HG03442 (cell line): ENCODE results near the gene DDX10.
"Not testable (repeated sequence)": the region's sequence is repeated elsewhere in the genome, so short reads cannot be mapped to it uniquely, and the experiment has no call there.

Experiments used
- ATAC-seq: cut with Tn5 transposase; IDR thresholded peaks from one replicate; pipeline ENCODE4 v1.9.1; 2021; ENCODE audit warnings: mild to moderate bottlenecking, moderate library complexity; ENCODE audit not compliant: unreplicated experiment

The DDX10 gene

DNA sequence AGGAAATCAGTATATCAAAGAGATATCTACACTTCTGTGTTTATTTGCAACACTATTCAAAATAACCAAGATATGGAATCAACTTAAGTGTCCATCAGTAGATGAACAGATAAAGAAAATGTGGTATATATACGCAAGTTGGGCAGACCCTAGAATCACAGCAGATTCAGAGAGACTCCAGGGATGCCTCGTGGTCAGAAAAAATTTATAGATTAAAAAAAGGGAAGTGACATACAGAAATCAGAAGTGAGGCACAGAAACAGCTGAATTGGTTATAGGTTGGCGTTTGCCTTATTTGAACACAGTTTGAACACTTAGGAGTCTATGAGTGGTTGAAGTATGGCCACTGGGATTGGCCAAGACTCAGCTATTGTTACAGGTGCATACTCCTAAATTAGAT, 10.8 kb upstream of the DDX10 start:
- not testable (repeated sequence) for ATAC-seq

DNA sequence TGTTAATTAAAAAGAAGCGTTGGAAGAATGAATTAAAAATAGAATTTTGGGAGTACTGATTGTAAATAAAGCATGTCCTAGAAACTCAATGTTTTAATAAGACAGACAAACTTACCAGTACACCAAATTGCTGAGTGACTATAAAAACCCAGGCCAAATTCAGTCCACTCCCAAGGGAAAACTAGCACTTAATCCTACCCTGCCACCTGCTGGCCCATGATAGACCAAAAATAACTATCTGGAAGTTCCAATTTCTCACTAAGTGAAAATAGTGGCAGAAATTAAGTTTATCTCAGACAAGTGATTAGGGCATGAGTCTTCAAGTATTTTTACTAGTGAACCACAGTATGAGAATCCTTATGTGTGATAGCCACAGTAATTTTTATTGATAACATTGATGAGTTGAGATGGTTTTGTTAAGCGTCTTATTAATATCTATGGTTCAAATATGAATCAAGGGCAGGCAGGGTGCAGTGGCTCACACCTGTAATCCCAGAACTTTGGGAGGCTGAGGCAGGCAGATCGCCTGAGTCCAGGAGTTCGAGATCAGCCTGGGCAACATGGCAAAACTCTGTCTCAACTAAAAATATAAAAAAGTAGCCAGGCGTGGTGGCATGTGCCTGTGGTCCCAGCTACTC, 9.8 kb upstream of the DDX10 start:
- no peak for ATAC-seq

DNA sequence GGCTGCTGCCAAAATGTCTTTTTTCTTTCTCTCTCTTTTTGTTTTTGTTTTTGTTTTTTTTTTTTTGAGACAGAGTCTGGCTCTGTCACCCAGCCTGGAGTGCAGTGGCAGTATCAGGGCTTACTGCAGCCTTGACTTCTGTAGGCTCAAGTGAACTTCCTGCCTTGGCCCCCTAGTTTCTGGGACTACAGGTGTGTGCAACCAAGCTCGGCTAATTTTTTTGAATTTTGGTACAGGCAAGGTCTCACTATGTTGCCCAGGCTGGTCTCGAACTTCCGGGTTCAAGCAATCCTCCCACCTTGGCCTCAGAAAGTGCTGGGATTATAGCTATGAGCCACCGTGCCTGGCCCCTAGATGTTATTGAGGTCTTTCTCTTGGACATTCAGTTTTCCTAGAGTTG, 2.2 kb upstream of the DDX10 start:
- ATAC-seq, result no peak

DNA sequence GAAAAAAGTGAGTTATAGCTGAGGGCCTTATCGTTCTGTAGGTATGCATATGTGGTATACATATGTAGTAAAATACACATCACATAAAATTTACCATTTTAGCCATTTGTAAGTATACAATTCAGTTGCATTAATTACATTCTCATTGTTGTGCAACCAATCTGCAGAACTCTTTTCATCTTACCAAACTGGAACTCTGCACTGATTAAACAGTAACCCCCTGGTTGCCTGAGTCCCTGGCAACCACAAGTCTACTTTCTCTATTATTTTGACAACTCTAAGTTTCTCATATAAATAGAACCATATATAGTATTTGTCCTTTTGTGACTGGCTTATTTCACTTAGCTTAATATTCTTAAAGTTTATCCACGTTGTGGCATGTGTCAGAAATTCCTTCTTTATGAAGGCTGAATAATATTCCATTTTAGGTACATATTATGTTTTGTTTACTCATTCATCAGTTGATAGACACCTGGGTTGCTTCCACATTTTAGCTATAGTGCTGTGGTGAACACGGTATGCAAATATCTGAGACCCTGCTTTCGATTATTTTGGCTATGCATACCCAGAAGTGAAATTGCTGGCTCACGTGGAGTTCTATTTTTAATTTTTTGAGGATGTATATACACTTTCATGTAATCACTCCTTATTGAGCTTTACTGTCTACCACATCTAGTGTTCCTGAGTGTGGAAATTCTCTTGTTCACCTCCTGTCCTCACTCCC, 1.6 kb upstream of the DDX10 start:
- peak; percentile 29 for ATAC-seq

DNA sequence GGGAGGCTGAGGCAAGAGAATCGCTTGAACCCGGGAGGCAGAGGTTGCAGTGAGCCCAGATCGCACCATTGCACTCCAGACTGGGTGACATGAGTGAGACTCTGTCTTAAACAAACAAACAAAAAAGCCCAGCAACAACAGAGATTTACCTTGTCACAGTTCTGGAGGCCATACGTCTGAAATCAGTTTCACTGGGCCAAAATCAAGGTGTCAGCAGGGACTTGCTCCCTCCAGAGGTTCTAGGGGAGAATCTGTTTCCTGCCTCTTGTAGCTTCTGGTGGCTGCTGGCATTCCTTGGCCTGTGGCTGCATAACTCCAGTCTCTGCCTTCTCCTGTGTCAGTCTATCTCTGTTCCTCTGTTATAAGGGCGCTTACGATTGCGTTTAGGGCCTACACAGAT, 1.5 kb downstream of the DDX10 start:
- no peak for ATAC-seq

DNA sequence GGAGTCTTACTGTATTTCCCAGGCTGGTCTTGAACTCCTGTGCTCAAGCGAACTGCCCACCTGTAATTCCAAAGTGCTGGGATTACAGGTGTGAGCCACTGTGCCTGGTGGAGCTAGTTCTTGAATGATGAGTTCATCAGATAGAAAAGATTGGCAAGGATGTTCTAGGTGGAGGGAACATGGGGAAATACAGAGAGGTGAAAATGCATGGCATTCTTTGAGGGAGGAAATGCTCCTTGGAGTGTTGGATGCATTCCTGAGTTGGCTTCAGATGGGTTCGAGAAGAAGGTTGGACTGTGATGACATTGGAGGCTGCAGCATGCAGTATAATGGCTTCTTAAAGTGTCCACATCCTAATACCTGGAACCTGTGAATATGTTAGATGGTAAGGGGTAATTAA, 4.4 kb downstream of the DDX10 start:
- ATAC-seq, result no peak

DNA sequence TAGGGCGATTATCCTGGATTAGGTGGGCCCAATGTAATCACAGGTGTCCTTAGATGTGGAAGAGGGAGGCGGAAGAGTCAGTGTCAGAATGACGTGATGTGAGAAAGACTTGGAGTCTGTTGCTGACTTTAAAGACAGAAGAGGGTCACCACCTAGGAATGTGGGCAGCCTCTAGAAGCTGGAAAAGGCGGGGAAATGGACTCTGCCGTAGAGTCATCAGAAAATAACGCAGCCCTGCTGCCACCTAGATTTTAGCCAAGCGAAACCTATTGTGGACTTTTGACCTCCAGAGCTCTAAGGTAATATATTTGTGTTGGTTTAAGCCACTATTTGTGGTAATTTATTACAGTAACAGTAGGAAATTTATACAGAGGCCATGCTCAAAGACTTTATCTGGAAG, 4.8 kb downstream of the DDX10 start:
- ATAC-seq, result no peak

DNA sequence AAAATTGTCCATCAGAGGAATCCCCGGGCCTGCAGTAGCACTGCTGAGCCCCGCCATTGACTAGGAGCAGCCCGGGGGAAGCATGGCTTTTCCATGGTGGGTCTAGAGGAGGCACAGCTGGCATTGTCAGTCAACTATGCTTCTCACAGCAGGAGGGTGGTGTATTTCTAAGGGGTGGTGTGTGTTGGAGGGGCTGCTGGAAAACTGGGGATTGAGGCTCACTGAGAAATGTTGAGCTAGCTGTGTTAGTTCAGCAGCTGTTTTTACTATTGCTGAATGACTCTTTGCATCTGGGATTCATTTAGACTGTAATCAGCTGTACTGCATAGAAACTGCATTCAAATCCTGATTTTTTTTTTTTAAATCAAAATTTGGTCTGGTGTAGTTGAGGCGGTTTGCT, 5.6 kb downstream of the DDX10 start:
- no peak for ATAC-seq

DNA sequence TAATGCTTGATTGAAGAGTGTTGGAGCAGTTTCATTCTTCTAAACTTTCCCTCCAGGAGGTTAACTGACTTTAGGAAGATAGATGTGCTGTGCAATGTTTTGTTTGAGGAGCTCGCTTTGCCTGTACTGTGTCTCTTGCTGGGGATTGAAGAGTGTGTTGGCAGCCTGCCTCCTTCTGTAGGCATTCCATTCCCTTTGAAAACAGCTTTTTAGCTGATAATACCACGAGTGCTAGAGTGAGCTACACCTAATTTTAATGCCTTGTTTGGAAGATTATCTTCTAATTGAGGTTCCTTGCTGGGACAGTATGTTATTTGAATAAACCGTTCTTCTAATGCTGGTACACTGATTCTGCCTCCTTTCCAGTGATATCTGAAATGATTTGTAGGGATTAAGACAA, 7.2 kb downstream of the DDX10 start:
- no peak for ATAC-seq

DNA sequence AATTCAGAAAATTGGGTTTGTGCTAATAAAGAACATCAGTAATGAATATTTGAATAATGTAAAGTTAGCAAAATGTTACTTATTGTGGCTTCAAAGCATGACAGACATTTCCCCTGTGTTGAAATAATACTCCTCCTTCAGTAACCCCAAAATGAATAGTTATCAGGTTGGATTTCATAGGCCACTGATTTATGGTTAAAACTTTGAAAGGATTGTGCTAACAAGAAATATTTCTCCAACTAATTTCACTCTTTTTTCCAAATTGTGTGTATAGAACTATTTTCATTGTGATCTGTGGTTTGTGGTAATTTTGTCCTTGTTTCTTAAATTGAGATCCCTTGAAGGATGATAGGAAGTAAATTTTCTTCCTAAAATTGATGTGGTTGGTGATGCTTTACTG, 7.9 kb downstream of the DDX10 start:
- ATAC-seq, result no peak

DNA sequence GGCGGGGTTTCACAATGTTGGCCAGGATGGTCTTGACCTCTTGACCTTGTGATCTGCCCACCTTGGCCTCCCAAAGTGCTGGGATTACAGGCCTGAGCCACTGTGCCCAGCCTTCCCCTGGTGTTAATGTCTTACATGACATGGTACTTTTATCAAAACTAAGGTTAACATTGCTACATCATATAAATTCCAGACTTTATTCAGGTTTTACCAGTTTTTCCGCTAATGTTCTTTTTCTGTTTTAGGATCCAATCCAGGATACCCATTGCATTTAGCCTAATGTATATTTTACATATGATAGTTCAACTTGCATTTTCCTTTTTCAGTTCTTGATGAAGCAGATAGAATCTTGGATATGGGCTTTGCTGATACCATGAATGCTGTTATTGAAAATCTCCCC, 14.2 kb downstream of the DDX10 start:
- ATAC-seq, result no peak

DNA sequence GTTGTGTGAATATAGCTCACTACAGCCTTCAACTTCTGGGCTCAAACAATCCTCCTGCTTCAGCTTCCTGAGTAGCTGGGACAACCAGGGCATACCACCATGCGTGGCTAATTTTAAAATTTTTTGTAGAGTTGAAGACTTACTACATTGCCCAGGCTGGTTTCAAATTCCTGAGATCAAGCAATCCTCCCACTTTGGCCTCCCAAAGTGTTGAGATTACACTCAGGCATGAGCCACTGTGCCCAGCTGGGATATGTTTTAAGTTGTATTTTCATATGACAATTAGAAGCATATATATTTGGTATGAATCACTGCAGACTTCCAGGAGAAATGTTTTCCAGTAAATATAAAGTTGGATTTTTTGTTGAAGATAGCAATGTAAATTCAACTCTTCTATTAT, 15.4 kb downstream of the DDX10 start:
- ATAC-seq, result no peak

DNA sequence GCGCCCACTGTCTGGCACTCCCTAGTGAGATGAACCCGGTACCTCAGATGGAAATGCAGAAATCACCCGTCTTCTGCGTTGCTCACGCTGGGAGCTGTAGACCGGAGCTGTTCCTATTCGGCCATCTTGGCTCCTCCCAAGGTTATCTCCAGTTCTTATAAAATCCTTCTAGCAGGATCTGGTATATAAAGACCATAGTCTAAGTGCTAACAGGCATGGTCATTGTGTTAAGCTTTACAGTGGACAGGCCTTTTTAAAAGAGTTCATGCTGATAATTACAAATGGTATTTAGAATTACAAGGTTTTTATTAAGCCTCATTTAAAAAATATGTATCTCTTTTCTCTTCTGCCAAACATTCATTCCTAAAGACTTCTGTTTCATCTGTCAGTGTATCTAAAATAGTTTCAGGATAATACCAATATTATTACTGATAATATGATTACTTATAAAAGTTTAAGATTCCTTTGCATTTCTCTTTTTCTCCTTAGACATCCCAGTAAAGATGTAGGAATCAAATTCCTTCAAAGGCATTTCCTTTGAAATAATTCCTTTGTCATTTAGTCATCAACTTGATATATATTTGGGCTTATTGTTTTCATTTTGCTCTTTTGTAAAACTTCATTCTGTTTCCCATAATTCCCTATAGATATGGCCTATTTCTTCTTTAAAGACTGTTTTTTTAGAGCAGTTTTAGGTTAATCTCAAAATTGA, 20.7 kb downstream of the DDX10 start:
- no peak for ATAC-seq

DNA sequence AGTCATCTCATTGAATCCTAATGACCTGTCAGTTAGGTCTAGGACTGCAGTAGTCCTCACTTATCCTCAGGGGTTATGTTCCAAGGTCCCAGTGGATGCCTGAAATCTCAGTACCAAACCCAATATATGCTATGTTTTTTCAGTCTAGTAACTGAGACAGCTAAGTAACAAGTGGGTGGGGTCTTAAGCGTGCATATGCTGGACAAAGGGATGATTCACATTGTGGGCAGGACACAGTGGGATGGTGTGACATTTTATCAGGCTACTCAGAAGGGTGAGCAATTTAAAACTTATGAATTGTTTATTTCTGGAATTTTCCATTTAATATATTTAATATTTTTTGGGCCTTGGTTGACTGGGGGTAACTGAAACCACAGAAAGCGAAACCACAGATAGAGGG, 29.0 kb downstream of the DDX10 start:
- no peak for ATAC-seq

DNA sequence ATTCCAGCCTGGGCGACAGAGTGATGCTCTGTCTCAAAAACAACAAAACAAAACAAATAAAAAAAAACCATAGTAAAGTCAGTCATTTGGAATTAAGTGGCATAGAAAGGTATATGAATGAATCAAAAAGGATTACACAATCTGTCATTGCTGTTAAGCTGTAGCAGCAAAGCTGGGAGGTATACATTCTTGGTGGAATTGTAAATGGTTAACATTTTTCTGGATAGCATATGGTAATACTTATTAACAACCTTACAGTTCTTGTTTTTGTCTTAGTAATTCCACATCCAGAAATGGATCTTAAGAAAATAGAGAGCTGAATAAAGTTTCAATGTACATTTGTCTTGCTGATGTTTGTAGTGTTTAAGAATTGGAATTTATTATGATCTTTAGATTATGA, 30.0 kb downstream of the DDX10 start:
- ATAC-seq, result no peak

DNA sequence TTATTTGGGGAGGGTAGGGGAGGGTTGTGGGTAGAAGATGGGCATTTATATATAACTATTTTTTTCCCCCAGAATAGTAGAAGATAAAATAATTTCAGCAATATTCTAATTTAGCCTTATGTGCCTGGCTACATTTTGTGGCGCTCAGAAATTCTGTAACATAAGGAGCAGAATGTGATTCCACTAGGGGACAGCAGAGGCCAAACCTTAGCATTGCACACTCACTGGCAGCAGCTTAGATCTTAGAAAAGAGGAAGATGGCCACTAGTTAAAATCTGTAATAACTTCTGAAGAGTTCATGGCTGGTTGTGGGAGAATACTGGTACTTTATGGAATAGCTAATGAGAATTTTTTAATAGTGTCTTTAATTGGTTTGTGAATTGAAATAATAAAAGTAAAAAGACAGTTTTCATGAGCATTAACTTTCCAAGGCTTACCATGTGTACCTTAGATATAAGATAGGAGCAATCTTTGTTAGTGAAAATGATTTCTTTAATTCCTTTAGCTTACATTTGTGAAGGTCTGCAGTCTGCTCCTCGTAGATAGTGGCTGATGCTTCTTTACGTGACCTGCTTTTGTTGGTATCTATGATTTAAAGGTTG, 33.1 kb downstream of the DDX10 start:
- peak; percentile 85 for ATAC-seq

DNA sequence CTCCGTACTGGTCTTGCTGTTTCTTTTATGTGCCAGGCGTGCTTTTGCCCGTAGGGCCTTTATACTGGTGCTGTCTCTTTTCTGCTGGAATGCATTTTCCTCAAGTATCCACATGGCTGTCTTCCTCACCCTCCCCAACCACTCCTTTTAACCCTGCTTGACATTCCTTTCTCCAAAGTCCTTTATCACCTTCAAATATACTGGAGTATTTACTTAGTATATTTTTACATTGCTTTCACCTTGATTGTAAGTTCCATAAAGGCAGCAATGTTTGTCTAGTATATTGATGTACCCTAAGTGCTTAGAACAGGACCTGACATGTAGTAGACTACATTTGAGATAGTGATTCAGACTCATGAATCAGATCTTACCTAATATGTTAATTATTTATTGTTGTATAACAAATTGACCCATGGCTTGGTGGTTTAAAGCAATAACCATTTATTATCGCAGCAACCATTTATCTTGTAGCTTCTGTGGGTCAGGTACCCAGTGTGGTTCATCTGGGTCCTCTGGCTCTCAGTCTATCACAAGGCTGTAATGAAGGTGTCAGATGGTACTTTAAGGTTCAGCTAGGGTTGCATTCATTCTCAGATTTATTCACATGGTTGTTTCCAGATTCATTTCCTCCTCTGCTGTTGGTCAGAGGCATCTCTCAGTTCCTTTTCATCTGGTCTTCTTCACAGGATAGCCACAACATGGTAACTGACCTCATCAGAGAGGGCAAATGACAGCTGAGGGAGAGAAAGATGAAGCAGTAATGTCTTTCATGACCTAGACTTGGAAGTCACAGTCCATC, 34.2 kb downstream of the DDX10 start:
- peak; percentile 74 for ATAC-seq

DNA sequence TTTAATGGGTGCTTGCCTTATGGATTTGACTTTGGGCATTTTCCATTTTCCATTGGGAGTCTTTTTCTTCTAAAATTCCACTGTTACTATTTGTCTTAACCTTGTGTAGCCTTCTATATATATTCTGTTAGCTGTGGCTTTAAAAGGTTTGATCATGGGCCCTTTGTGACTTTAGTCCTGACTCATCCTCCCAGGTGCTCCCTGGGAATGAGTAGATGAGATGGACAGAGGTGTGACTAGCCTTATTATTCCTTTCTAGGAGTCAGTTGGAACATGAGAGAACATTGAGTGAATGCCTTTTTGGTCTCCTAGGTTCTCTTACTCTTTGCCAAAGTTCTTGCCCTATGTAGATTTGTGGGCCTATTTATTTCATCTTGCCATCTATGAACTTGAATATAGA, 39.0 kb downstream of the DDX10 start:
- no peak for ATAC-seq

DNA sequence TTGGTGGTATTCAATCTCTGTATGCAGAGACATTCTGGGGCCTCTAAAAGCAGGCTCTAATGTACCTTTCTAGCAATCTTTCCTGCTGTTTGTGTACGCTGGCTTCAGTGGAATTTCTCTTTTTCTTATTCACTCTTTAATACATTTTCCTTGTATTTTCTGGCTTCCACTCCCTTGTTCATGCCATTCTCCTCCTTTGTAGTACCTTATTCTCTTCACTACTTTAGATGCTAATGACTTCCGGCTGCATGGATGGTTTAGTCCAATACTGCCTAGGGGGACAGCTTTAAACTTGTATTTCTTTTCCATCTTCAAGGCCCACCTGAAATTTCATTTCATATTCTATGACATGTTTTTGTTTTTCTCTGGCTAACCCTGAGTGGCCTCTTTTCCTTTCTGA, 40.2 kb downstream of the DDX10 start:
- no peak for ATAC-seq

DNA sequence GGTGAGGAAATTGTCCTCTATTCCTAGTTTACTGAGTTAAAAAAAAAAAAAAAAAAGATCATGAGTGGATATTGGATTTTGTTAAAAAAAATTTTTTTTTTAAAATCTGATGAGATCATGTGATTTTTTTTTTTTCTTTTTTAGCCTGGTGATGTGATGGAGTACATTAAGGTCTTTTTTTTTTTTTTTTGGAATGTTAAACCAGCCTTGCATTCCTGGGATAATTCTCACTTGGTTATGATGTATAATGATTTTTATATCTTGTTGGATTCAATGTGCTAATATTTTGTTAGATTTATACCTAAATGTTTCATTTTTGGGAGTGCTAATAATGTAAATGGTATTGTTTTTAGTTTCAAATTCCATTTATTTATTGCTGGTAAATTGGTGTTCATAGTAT, 43.3 kb downstream of the DDX10 start:
- no peak for ATAC-seq

DNA sequence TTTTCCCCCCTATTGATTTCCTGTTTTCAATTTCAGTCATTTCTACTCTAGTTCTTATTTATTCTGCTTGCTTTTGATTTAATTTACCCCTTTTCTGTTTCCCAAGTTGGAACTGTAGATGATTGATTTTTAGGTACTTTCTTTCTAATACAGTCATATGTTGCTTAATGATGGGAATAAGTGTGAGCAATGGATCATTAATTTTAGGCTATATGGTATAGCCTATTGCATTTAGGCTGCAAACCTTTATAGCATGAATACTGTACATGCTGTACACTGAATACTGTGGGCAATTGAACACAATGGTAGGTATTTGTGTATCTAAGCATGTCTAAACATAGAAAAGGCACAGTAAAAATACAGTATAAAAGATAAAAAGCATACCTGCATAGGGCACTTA, 44.9 kb downstream of the DDX10 start:
- no peak for ATAC-seq
